Lower lobe of right lung (tissue), 2 donors: ENCODE results near the gene LRRC4. TPM values are rescaled to one million over a fixed set of nuclear protein-coding genes. Genes with fewer than 3 reads are reported as not detected.

Experiments used
- ATAC-seq, 2 donors: fragments of 200-7000 bp; cut with Tn5 transposase; one replicate each; pipeline ENCODE4 v1.9.1; 2020 to 2022; ENCODE audit warnings: mild to moderate bottlenecking in 2 of 2, moderate library complexity in 2 of 2
- DNase-seq: peaks from one replicate; pipeline ENCODE4 v3.0.0-alpha.2; 2020
- H3K27ac ChIP-seq: fragments of 200-600 bp; one replicate; pipeline ENCODE4 v1.8.0; 2022
- H3K27me3 ChIP-seq: fragments of 200-600 bp; one replicate; pipeline ENCODE4 v1.8.0; 2022; ENCODE audit warnings: low read depth
- H3K36me3 ChIP-seq: fragments of 200-600 bp; one replicate; pipeline ENCODE4 v1.8.0; 2022; ENCODE audit warnings: mild to moderate bottlenecking
- H3K4me1 ChIP-seq: fragments of 200-600 bp; one replicate; pipeline ENCODE4 v1.8.0; 2022
- H3K4me3 ChIP-seq: fragments of 200-600 bp; one replicate; pipeline ENCODE4 v1.8.0; 2022; ENCODE audit warnings: mild to moderate bottlenecking
- H3K9me3 ChIP-seq: fragments of 200-600 bp; one replicate; pipeline ENCODE4 v1.8.0; 2022
- intact Hi-C: fragments of 100-400 bp; cut with DNase I; formaldehyde crosslinking; loops from one replicate; pipeline ENCODE4 v1.11.0; 2022
- total RNA-seq: library from RNA; stranded (reverse); fragmentation: NEBNext Ultra II Directional; extraction: Animal tissue kit (Norgen Biotek cat#: 25700); gene quantifications from one replicate; pipeline ENCODE4 v1.2.1, GENCODE V29; 2021
- TF ChIP-seq, protein P1 (sequence below): fragments of 200-600 bp; IDR thresholded peaks from one replicate; pipeline ENCODE4 v1.8.0; 2022; ENCODE audit warnings: antibody characterized with exemption, mild to moderate bottlenecking
- donor health status: DM: no; HTN: yes; CAD: no; lungs with severe emphysema.

LRRC4 gene
- total RNA-seq, 1 donor from 2014 or later = 12.8 TPM

DNA sequence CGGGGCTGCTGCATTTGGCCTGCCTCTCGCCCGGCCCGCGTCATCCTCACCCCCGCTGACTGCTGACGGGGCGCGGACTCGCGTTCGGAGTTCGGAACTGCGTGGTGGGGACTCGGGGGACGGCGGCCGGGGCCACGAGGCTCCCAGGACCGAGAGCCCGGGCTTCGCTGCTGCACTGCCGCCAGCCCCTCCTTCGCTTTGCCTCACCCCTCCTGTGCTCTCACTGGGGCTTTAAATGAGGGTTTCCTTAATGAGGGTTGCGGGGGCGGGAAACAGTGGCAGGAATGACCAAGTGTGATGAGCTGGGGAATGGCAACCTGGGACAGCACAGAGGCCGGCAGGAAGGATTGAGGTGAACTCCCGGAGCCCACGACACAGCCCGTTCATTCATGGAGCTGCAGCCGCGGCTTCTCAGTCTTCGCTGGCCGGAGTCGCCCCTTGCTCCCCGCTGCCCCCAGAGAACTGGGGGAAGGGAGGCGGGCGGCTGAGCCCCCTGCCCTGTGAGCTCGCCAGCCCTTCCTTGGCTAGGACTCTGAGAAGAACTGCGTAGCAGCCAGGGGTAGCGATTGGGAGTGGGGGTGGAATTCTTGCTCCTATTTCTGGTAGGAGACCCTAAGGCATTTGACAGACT, 1.5 kb upstream of the LRRC4 start:
- no peaks in the 10 kb centered on the region for H3K27me3 ChIP-seq
- DNase-seq (peak; percentile 58), ATAC-seq (peak in 1 of 2 donors; percentile 48)
- peak overlapping the region; percentile 67 for H3K4me3 ChIP-seq
- intact Hi-C loops = no loop called here
- H3K4me1 ChIP-seq = peaks cover 23% of the 10 kb centered on the region
- TF ChIP-seq, protein P1, sequence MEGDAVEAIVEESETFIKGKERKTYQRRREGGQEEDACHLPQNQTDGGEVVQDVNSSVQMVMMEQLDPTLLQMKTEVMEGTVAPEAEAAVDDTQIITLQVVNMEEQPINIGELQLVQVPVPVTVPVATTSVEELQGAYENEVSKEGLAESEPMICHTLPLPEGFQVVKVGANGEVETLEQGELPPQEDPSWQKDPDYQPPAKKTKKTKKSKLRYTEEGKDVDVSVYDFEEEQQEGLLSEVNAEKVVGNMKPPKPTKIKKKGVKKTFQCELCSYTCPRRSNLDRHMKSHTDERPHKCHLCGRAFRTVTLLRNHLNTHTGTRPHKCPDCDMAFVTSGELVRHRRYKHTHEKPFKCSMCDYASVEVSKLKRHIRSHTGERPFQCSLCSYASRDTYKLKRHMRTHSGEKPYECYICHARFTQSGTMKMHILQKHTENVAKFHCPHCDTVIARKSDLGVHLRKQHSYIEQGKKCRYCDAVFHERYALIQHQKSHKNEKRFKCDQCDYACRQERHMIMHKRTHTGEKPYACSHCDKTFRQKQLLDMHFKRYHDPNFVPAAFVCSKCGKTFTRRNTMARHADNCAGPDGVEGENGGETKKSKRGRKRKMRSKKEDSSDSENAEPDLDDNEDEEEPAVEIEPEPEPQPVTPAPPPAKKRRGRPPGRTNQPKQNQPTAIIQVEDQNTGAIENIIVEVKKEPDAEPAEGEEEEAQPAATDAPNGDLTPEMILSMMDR = no peak
- no peaks in the 10 kb centered on the region for H3K9me3 ChIP-seq
- no peaks in the 10 kb centered on the region for H3K36me3 ChIP-seq
- H3K27ac ChIP-seq = no peak overlapping the region

- intact Hi-C loops = no loop called here
- peak; percentile 73 to 74 for ATAC-seq
- Histone ChIP-seq H3K4me3 (peak overlapping the region; percentile 67), H3K27ac (peak overlapping the region; percentile 62), H3K9me3 (no peaks in the 10 kb centered on the region), H3K36me3 (no peaks in the 10 kb centered on the region), H3K27me3 (no peaks in the 10 kb centered on the region), H3K4me1 (peaks cover 30% of the 10 kb centered on the region)
- peak; percentile 64 for DNase-seq
- TF ChIP-seq, protein P1 = peak; percentile 31
Measured at GRCh38 chr7:128031901-128032604, 816 bp upstream of the LRRC4 start.

DNA sequence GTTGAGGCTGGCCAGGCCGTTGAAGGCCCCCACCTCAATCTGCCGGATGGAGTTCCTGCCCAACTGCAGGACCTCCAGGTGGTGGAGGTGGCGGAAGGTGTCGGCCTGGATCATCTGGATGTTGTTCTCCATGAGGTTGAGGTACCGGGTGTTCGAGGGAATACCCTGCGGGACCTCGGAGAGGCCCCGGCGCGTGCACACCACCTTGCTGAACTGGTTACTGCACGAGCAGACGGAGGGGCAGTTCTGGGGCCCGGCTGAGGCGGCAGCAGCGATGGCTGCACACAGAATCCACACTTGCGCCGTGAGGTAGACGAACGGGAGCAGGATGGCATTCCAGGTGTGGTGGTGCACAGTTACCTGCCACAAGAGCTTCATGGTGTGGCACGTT, 979 bp downstream of the LRRC4 start:
- intact Hi-C loops = no loop called here
- Histone ChIP-seq H3K36me3 (no peaks in the 10 kb centered on the region), H3K27ac (no peak overlapping the region), H3K9me3 (no peaks in the 10 kb centered on the region), H3K27me3 (no peaks in the 10 kb centered on the region), H3K4me1 (peaks cover 47% of the 10 kb centered on the region), H3K4me3 (peak overlapping the region; percentile 58)
- TF ChIP-seq, protein P1 = no peak
- DNase-seq (no peak), ATAC-seq (no peak)

DNA sequence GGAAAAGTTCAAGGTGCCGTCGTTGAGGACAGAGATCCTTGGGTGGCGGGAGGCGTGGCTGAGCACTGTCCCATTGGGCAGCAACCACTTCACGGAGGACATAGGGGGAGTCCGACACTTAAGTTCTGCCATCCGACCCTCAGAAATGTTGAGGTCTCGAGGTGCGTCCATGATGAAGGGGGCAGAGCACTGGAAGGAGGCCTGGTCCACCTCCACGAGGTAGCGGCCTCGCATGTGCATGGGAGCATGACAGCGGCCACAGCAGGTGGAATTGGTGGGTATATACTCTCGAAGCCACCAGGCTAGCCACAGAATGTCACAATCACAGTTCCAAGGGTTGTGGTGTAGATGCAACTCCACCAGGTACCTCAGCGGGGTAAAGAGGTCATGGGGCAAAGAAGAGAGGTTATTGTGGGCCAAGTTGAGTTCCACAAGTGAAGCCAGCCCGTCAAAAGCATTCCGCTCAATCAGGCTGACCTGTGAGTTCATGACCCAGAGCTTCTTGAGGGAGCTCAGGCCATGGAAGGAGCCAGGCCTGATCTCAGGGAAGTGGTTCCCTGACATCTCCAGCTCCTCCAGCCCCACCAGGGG, 1.7 kb downstream of the LRRC4 start:
- Histone ChIP-seq H3K4me1 (peaks cover 53% of the 10 kb centered on the region), H3K27ac (no peak overlapping the region), H3K4me3 (no peak overlapping the region), H3K27me3 (no peaks in the 10 kb centered on the region), H3K9me3 (no peaks in the 10 kb centered on the region), H3K36me3 (no peaks in the 10 kb centered on the region)
- intact Hi-C loops = no loop called here
- TF ChIP-seq, protein P1 = no peak
- ATAC-seq = no peak
- DNase-seq = no peak

DNA sequence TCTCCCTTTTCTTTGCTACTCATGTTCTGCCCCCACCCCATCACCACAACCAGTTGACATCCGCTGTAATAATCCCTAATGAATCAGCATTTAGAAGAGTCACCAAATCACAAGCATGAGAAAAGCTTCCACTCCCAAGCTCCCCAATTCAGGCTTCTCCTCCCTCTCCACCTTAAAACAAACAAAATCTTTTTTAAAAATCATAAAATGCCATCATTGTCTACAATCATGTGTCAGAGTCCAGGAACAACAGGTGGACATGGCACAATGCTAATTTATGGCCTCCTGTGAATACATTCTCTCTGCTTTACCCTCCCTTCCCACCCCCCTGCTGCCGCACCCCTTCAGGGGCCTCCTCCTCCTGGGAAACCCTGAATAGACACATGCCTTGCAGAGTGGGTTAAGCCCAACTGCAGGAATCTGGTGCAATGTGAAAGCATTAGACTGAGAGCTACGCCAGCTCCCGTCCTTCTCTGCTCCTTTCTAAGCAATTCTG, 3.7 kb downstream of the LRRC4 start:
- Histone ChIP-seq H3K27me3 (no peaks in the 10 kb centered on the region), H3K27ac (no peak overlapping the region), H3K36me3 (no peaks in the 10 kb centered on the region), H3K9me3 (no peaks in the 10 kb centered on the region), H3K4me1 (peaks cover 53% of the 10 kb centered on the region), H3K4me3 (no peak overlapping the region)
- ATAC-seq (no peak), DNase-seq (no peak)
- intact Hi-C loops = no loop called here
- TF ChIP-seq, protein P1 = no peak
